ENCODE measurements around the gene SKIL. TPM values are rescaled to one million over a fixed set of nuclear protein-coding genes. Genes with fewer than 3 reads are reported as not detected.

The SKIL gene
- total RNA-seq, 1 experiment from 2014 or later = 15.1 TPM

DNA sequence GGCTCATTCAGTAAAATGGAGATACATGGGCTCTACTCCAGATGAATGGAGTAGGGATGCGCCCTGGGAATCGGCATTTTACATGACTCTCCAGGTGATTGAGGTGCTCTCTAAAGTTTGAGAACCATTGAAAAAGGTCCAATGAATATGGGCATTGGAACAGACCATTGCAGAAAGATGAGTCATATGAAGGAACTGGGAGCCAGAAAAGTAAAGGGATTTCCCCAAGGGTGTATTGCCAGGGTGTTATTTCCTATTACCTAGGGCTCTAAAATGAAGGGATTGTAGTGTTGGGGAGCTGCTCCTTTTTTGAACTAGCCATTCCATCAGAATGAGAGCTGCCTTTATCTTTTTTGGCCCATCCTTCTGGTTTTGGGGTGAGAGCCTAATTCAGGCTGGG, 82.8 kb downstream of the SKIL start:
- Histone ChIP-seq H3K9ac (ENCODE audit: low read length) (no peak overlapping the region), H3K9me2 (ENCODE audit: insufficient read depth) (no peaks in the 10 kb centered on the region), H3K79me2 (ENCODE audit: insufficient read depth, low read length) (no peaks in the 10 kb centered on the region), H3K4me3 (replicated peaks in 1 of 2; ENCODE audit: low read depth in 1 of 2, low read length in 2 of 2) (no peak overlapping the region), H3K27me3 (ENCODE audit: insufficient read depth, low read length) (no peaks in the 10 kb centered on the region), H2AFZ (ENCODE audit: low read depth, low read length, poor library complexity, severe bottlenecking) (no peak overlapping the region), H3K4me1 (ENCODE audit: control insufficient read depth in 1 of 2, insufficient read depth in 2 of 2, low read length in 2 of 2) (no peaks in the 10 kb centered on the region), H3K9me3 (ENCODE audit: control insufficient read depth in 1 of 2, insufficient read depth in 1 of 2, low read depth in 1 of 2, low read length in 2 of 2) (no peaks in the 10 kb centered on the region), H3K27ac (ENCODE audit: low read depth, low read length) (no peak overlapping the region), H3K4me2 (ENCODE audit: low read length) (no peak overlapping the region), H3K36me3 (ENCODE audit: control insufficient read depth in 1 of 2, insufficient read depth in 2 of 2, low read length in 2 of 2) (no peaks in the 10 kb centered on the region), H4K20me1 (ENCODE audit: insufficient read depth) (no peaks in the 10 kb centered on the region)
- no TSS peak for BruUV-seq (replicated peaks)
- RAD21 ChIA-PET (ENCODE audit: low non-redundant PET in 1 of 2, low total read pairs in 2 of 2, uncharacterized antibody in 2 of 2, unreplicated experiment in 2 of 2) = no interaction called here
- TF ChIP-seq TCF7L2 (IDR thresholded peaks at IDR 0.05; ENCODE audit: borderline replicate concordance, extremely low read depth, insufficient read depth, insufficient read length) (no peak), REST (IDR thresholded peaks at IDR 0.05; ENCODE audit: low read depth) (no peak), POLR2AphosphoS5 (IDR thresholded peaks at IDR 0.05; ENCODE audit: low read depth, low read length) (no peak), ATF3 (IDR thresholded peaks at IDR 0.05) (no peak), CBX3 (IDR thresholded peaks at IDR 0.05; ENCODE audit: low read depth) (no peak), CEBPB (IDR thresholded peaks at IDR 0.05; ENCODE audit: low read depth) (no peak), EGR1 (IDR thresholded peaks at IDR 0.05; ENCODE audit: low read depth) (no peak), RAD21 (IDR thresholded peaks at IDR 0.05; ENCODE audit: low read depth) (no peak), MAX (IDR thresholded peaks at IDR 0.05) (no peak), ELF1 (IDR thresholded peaks at IDR 0.05; ENCODE audit: borderline replicate concordance, low read depth) (no peak), ZNF274 (IDR thresholded peaks at IDR 0.05; ENCODE audit: low read depth, low read length) (no peak), FOSL1 (IDR thresholded peaks at IDR 0.05; ENCODE audit: low read depth) (no peak), POLR2A (IDR thresholded peaks at IDR 0.05; ENCODE audit: borderline replicate concordance, extremely low read depth, insufficient read depth, insufficient read length) (no peak), YY1 (IDR thresholded peaks at IDR 0.05; ENCODE audit: extremely low read depth, insufficient replicate concordance, low read depth, low read length) (no peak), SP1 (IDR thresholded peaks at IDR 0.05; ENCODE audit: low read depth) (no peak), ZBTB33 (IDR thresholded peaks at IDR 0.05; ENCODE audit: extremely low read depth, insufficient replicate concordance, low read length) (no peak)
- CTCF ChIA-PET = no interaction called here
- DNase-seq (ENCODE audit: low read depth, low spot score) (no peak), ATAC-seq (no peak)
- POLR2A ChIA-PET = no interaction called here
- intact Hi-C loops (cut with micrococcal nuclease) = no loop called here
